Upper lobe of right lung (tissue), 1 donor: ENCODE measurements around the gene CTTN. TPM values are rescaled to one million over a fixed set of nuclear protein-coding genes. Genes with fewer than 3 reads are reported as not detected.

ENCODE experiments used
- ATAC-seq: fragments of 200-7000 bp; cut with Tn5 transposase; one replicate; pipeline ENCODE4 v1.9.1; 2020; ENCODE audit warnings: mild to moderate bottlenecking, moderate library complexity
- DNase-seq: peaks from one replicate; pipeline ENCODE4 v3.0.0-alpha.2; 2020
- H3K27ac ChIP-seq: fragments of 200-600 bp; one replicate; pipeline ENCODE4 v1.8.0; 2022
- H3K27me3 ChIP-seq: fragments of 200-600 bp; one replicate; pipeline ENCODE4 v1.8.0; 2022; ENCODE audit warnings: mild to moderate bottlenecking
- H3K36me3 ChIP-seq: fragments of 200-600 bp; one replicate; pipeline ENCODE4 v1.8.0; 2022
- H3K4me1 ChIP-seq: fragments of 200-600 bp; one replicate; pipeline ENCODE4 v1.8.0; 2022
- H3K4me3 ChIP-seq: fragments of 200-600 bp; one replicate; pipeline ENCODE4 v1.8.0; 2022; ENCODE audit warnings: mild to moderate bottlenecking
- H3K9me3 ChIP-seq: fragments of 200-600 bp; one replicate; pipeline ENCODE4 v1.8.0; 2022
- intact Hi-C: fragments of 100-400 bp; cut with DNase I; formaldehyde crosslinking; loops from one replicate; pipeline ENCODE4 v1.11.0; 2022
- total RNA-seq: library from RNA; stranded (reverse); fragmentation: NEBNext Ultra II Directional; extraction: Animal tissue kit (Norgen Biotek cat#: 25700); gene quantifications from one replicate; pipeline ENCODE4 v1.2.1, GENCODE V29; 2021
- TF ChIP-seq, protein P1 (sequence below): fragments of 200-600 bp; IDR thresholded peaks from one replicate; pipeline ENCODE4 v1.8.0; 2022; ENCODE audit warnings: antibody characterized with exemption
- donor health status: DM: no; HTN: yes; CAD: no; lungs with severe emphysema.

CTTN gene
- total RNA-seq, 1 donor from 2014 or later, result 177 TPM

DNA sequence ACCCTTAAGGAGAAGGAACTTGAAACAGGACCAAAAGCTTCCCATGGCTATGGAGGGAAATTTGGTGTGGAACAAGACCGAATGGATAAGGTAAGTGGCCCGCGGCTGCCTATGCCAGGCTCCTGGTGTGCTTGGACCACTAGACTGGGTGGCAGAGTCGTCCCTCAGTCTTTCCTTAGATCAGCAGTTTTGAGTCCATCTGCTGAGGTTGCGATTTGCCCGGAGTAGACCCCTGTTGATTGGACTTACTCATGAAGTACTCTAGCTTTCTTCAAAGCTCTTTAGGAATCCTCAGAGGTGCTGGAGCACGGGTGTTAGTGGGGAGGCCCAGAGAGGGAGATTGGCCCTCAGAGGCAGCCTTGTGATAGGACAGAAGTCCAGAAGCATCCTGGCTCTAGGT, 11.5 kb downstream of the CTTN start:
- Histone ChIP-seq H3K27me3 (no peaks in the 10 kb centered on the region), H3K4me1 (no peaks in the 10 kb centered on the region), H3K4me3 (no peak overlapping the region), H3K9me3 (no peaks in the 10 kb centered on the region), H3K36me3 (peaks cover 96% of the 10 kb centered on the region), H3K27ac (no peak overlapping the region)
- TF ChIP-seq, protein P1, sequence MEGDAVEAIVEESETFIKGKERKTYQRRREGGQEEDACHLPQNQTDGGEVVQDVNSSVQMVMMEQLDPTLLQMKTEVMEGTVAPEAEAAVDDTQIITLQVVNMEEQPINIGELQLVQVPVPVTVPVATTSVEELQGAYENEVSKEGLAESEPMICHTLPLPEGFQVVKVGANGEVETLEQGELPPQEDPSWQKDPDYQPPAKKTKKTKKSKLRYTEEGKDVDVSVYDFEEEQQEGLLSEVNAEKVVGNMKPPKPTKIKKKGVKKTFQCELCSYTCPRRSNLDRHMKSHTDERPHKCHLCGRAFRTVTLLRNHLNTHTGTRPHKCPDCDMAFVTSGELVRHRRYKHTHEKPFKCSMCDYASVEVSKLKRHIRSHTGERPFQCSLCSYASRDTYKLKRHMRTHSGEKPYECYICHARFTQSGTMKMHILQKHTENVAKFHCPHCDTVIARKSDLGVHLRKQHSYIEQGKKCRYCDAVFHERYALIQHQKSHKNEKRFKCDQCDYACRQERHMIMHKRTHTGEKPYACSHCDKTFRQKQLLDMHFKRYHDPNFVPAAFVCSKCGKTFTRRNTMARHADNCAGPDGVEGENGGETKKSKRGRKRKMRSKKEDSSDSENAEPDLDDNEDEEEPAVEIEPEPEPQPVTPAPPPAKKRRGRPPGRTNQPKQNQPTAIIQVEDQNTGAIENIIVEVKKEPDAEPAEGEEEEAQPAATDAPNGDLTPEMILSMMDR, result no peak
- DNase-seq (no peak), ATAC-seq (no peak)
- intact Hi-C loops, result no loop called here

DNA sequence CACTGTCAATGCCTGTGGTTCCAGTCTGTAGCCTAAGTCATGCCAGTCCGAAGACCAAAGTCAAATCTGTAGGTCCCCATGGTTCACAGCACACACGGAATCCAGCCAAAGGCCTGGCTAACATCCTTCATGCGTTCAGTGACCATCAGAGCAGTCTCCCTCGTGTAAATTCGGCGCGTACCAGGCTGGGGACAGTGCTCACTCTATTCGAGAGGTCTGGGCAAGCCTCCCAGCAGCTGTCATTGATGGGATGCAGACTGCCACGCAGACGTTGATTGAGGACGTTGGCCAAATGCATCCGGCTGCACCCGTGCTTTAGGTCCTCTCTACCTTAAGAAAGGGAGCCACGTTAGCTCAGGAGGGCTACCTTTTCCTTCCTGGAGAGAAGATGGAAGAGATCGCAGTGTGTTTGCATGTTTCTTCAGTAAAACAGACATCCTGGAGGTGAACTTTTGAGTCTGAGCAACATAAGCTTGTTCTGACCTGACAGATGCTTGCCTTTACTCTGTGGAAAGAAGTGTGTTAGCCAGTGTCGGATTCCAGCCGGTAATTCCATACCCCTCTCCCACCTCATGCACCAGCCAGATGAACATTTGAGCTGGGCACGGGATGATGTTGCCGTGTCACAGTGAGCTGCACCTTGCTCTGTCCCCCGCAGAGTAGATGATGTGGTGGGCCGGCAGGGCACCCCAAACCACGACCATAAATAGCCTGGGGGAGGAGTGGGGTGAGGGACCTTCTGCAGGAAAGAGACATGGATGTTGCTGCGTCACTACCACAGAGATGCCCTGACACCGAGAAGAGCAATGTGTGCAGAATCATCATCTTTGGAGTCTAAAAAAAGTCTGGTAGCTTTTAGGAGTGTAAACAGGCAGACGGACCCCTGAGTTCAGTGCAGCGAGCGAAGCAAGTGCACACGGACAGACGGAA, 12.2 kb downstream of the CTTN start:
- intact Hi-C loops, result no loop called here
- H3K27ac ChIP-seq, result no peak overlapping the region
- peaks cover 97% of the 10 kb centered on the region for H3K36me3 ChIP-seq
- TF ChIP-seq, protein P1, result no peak
- no peaks in the 10 kb centered on the region for H3K4me1 ChIP-seq
- DNase-seq (no peak), ATAC-seq (no peak)
- no peaks in the 10 kb centered on the region for H3K9me3 ChIP-seq
- H3K4me3 ChIP-seq, result no peak overlapping the region
- H3K27me3 ChIP-seq, result no peaks in the 10 kb centered on the region

DNA sequence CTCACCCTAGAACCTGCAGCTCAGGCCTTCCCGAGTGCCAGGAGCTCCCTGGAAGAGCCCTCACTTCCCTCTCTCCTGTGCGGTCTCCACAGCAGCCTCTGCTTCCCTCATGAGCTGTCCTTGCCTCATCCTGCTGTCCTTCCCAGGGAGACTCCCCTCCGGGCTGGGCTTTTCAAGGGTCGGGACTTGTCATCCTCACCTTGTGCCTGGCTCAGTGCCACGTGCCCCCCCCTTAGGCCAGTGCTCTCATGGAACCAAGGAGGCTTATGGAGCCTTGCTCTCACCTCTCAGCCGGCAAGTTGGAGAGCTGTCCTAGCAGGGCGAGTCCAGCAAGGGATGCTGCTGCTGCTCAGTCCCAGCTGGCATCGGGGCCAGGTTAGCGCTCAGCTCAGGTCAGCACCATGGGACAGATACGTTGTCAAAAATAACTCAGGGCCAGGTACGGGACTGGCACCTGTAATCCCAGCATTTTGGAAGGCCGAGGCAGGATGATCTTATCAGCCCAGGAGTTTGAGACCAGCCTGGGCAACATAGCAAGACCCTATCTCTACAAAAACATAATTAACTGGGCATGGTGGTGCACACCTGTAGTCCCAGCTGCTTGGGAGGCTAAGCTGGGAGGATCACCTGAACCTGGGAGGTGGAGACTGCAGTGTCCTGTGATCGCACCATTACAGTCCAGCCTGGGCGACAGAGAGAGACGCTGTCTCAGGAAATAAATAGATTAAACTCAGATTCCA, 13.6 kb downstream of the CTTN start:
- no peak for DNase-seq
- no peak for ATAC-seq
- TF ChIP-seq, protein P1, result no peak
- Histone ChIP-seq H3K36me3 (peaks cover 96% of the 10 kb centered on the region), H3K27ac (no peak overlapping the region), H3K9me3 (no peaks in the 10 kb centered on the region), H3K4me3 (no peak overlapping the region), H3K4me1 (no peaks in the 10 kb centered on the region), H3K27me3 (no peaks in the 10 kb centered on the region)
- intact Hi-C loops, result no loop called here

DNA sequence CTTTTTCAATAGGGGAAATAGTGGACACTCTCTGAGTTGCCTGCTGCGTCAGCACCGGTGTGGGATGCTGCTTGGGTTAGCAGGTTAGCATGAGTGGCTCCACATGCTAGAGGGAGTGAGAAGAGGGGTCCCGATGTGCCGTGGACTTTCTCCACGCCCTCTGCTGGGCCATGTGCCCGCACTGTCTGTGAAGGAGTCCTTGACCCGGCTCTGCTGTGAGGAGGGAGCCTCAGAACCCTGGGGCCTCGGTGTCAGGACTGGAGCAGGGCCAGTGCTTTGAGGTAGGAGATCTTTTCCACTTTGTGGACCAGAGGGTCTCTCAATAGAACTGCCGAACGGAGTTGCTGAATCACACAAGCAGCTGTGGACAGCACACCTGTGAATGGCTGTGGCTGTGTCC, 14.8 kb downstream of the CTTN start:
- TF ChIP-seq, protein P1, result no peak
- no peaks in the 10 kb centered on the region for H3K9me3 ChIP-seq
- DNase-seq (no peak), ATAC-seq (no peak)
- H3K36me3 ChIP-seq, result peaks cover 96% of the 10 kb centered on the region
- H3K27ac ChIP-seq, result no peak overlapping the region
- intact Hi-C loops, result no loop called here
- no peaks in the 10 kb centered on the region for H3K27me3 ChIP-seq
- H3K4me3 ChIP-seq, result no peak overlapping the region
- H3K4me1 ChIP-seq, result no peaks in the 10 kb centered on the region

DNA sequence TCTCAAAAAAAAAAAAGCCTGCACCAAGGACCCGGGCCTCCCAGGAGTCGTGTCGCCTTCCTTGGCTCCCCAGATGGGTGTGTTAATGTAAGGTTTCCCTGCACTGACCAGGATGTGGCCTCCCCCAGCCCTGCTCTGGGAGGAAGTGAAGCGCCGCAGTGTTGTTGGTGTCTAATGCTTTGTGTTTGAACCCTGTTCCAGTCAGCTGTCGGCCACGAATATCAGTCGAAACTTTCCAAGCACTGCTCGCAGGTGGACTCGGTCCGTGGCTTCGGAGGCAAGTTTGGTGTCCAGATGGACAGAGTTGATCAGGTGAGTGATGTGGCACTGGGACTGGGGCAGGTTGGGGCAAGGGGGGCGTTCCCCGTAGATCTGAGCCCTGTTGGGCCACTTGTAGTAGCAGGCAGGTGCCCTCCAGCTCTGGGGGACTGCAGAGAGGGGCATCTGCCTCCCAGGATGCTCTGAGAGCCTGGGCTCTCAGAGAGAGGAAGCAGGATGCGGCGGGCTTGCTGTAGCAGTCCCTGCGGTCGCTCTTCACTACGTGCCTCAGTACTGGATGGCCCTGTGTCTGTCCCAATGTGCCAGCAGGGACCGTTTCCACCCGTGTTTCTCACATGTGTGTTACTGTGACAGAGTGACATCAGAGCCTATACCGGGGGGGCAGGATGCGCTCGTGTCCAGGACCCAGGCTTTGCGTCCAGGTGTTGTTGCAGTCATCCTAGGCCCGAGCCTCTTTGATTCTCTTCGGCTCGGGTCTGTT, 16.2 kb downstream of the CTTN start:
- Histone ChIP-seq H3K4me3 (no peak overlapping the region), H3K36me3 (peaks cover 90% of the 10 kb centered on the region), H3K9me3 (no peaks in the 10 kb centered on the region), H3K4me1 (no peaks in the 10 kb centered on the region), H3K27ac (no peak overlapping the region), H3K27me3 (no peaks in the 10 kb centered on the region)
- intact Hi-C loops, result no loop called here
- DNase-seq, result no peak
- ATAC-seq, result no peak
- TF ChIP-seq, protein P1, result no peak
